ENCODE data around the gene RHCG. TPM values are rescaled to one million over a fixed set of nuclear protein-coding genes. Genes with fewer than 3 reads are reported as not detected.

The RHCG gene
- total and polyA plus RNA-seq, 2 of the 13 experiments (the other 11 are each of a cell fraction or from before 2014, with no cell fraction given): not detected

DNA sequence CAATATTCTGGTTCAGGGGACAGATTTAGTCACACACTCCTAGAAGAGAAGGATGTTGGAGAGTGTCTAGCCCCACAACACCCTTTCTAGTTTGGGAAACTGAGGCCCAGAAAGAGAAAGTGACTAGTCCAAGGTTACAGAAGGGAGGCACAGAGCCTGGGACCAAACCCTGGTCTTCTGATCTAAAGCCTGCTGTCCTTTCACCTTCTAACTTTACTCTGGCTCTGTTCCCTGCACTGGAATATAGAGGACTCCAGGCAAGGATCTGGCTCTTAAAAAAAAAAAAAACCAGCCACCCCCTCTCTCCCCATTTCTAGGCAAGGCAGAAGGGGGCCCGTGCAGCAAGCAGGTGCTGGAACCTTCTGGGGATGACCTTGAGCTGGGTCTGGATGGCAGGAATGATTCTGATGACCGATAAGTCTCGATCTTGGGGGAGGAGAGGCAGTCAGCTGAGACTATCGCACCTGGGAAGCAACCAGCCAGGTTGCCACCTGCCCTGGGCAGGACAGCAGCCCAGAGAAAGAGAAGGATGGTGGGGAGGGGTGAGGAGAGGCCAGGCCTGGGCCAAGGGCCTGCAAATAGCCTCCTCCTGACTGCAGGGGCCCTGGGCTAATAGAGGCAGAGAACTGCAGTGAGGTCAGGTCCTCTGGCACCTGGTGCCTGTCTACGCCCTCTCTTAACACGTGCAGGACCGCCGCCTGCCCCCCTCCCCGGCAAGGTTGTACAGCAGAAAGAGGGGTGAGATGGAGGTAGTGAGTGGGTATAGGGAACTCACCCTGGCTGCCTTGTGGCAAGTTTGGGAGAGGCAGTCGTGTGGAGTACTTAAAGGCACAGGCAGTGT is 30.4 kb upstream of the RHCG start:
- FAIRE-seq: no peak
- BruUV-seq (replicated peaks): no TSS peak
- peaks cover 8% of the 10 kb centered on the region for H3K4me1 ChIP-seq (ENCODE audit: insufficient read depth, low read length)
- ChIA-PET CTCF (ENCODE audit: low intra/inter-chr PET ratio, low total read pairs) (no interaction called here), POLR2A (no interaction called here)
- 32% methylated on average over 10 of the region's 10 CpGs for WGBS (ENCODE audit: low lambda C conversion rate)
- no peak overlapping the region for H3K27ac ChIP-seq (ENCODE audit: extremely low read length, insufficient read depth, low read length)
- H2AFZ ChIP-seq (ENCODE audit: low read length): no peak overlapping the region
- no peak overlapping the region for H3K4me3 ChIP-seq (replicated peaks in 1 of 3; ENCODE audit: insufficient read depth in 1 of 3, low read depth in 2 of 3, low read length in 3 of 3)
- no peak overlapping the region for H3K9ac ChIP-seq (ENCODE audit: insufficient read depth, low read depth, low read length)
- no peaks in the 10 kb centered on the region for H3K9me3 ChIP-seq (ENCODE audit: low read length)
- TF ChIP-seq POGZ (CRISPR knock-in tag; IDR thresholded peaks at IDR 0.05) (no peak), KDM2A (CRISPR knock-in tag; IDR thresholded peaks at IDR 0.05; ENCODE audit: borderline replicate concordance, low read depth) (no peak), NKX3-1 (CRISPR knock-in tag; IDR thresholded peaks at IDR 0.05) (no peak), NRL (CRISPR knock-in tag; IDR thresholded peaks at IDR 0.05; ENCODE audit: borderline replicate concordance) (no peak), ZNF3 (CRISPR knock-in tag; IDR thresholded peaks at IDR 0.05) (no peak), ETV6 (CRISPR knock-in tag; conservative IDR thresholded peaks at IDR 0.05) (no peak), ZNF281 (CRISPR knock-in tag; IDR thresholded peaks at IDR 0.05; ENCODE audit: borderline replicate concordance) (no peak), ATF3 (CRISPR knock-in tag; IDR thresholded peaks at IDR 0.05) (no peak), HCFC1 (IDR thresholded peaks at IDR 0.05; ENCODE audit: low read depth, low read length) (no peak), JUN (CRISPR knock-in tag; IDR thresholded peaks at IDR 0.05) (no peak), CC2D1A (CRISPR knock-in tag; IDR thresholded peaks at IDR 0.05) (no peak), SALL2 (CRISPR knock-in tag; IDR thresholded peaks at IDR 0.05) (no peak), ZNF557 (CRISPR knock-in tag; IDR thresholded peaks at IDR 0.05) (no peak)
- TF ChIP-seq, protein P1, sequence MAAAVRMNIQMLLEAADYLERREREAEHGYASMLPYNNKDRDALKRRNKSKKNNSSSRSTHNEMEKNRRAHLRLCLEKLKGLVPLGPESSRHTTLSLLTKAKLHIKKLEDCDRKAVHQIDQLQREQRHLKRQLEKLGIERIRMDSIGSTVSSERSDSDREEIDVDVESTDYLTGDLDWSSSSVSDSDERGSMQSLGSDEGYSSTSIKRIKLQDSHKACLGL (CRISPR knock-in tag; IDR thresholded peaks at IDR 0.05): no peak
- TF ChIP-seq, protein P2, sequence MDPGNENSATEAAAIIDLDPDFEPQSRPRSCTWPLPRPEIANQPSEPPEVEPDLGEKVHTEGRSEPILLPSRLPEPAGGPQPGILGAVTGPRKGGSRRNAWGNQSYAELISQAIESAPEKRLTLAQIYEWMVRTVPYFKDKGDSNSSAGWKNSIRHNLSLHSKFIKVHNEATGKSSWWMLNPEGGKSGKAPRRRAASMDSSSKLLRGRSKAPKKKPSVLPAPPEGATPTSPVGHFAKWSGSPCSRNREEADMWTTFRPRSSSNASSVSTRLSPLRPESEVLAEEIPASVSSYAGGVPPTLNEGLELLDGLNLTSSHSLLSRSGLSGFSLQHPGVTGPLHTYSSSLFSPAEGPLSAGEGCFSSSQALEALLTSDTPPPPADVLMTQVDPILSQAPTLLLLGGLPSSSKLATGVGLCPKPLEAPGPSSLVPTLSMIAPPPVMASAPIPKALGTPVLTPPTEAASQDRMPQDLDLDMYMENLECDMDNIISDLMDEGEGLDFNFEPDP (CRISPR knock-in tag; conservative IDR thresholded peaks at IDR 0.05): no peak
- TF ChIP-seq, protein P3, sequence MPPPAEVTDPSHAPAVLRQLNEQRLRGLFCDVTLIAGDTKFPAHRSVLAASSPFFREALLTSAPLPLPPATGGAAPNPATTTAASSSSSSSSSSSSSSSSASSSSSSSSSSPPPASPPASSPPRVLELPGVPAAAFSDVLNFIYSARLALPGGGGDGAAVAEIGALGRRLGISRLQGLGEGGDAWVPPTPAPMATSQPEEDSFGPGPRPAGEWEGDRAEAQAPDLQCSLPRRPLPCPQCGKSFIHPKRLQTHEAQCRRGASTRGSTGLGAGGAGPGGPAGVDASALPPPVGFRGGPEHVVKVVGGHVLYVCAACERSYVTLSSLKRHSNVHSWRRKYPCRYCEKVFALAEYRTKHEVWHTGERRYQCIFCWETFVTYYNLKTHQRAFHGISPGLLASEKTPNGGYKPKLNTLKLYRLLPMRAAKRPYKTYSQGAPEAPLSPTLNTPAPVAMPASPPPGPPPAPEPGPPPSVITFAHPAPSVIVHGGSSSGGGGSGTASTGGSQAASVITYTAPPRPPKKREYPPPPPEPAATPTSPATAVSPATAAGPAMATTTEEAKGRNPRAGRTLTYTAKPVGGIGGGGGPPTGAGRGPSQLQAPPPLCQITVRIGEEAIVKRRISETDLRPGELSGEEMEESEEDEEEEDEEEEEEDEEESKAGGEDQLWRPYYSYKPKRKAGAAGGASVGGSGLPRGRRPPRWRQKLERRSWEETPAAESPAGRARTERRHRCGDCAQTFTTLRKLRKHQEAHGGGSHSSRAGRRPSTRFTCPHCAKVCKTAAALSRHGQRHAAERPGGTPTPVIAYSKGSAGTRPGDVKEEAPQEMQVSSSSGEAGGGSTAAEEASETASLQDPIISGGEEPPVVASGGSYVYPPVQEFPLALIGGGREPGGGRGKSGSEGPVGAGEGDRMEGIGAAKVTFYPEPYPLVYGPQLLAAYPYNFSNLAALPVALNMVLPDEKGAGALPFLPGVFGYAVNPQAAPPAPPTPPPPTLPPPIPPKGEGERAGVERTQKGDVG (CRISPR knock-in tag; IDR thresholded peaks at IDR 0.05; ENCODE audit: borderline replicate concordance): no peak
- in situ Hi-C loops (cut with HindIII; ENCODE audit: extremely low pct_ligation_motif_present, low pct_unique_long_range_greater_than_20kb) (no loop called here), intact Hi-C loops (cut with micrococcal nuclease; ENCODE audit: unreplicated experiment) (no loop called here)
- no peak overlapping the region for H3K4me2 ChIP-seq (ENCODE audit: low read depth, low read length)
- no peaks in the 10 kb centered on the region for H3K79me2 ChIP-seq (ENCODE audit: insufficient read depth, low read length)
- no peak for ATAC-seq
- H4K20me1 ChIP-seq (ENCODE audit: insufficient read depth, low read length): no peaks in the 10 kb centered on the region
- DNase-seq (ENCODE audit: low spot score): no peak
- H3K27me3 ChIP-seq (ENCODE audit: control insufficient read depth in 1 of 2, insufficient read depth in 2 of 2, low read length in 2 of 2): peaks cover 2 to 6% of the 10 kb centered on the region in 2 experiments; a peak in 3 of 5 replicates
- H3K36me3 ChIP-seq (replicated peaks in 1 of 2; ENCODE audit: control insufficient read depth in 1 of 2, insufficient read depth in 2 of 2, low read length in 2 of 2): no peaks in the 10 kb centered on the region
